ENCODE results near the gene KCTD5. TPM values are rescaled to one million over a fixed set of nuclear protein-coding genes. Genes with fewer than 3 reads are reported as not detected.
"Not testable (repeated sequence)": the region's sequence is repeated elsewhere in the genome, so short reads cannot be mapped to it uniquely, and the experiment has no call there.

Gene KCTD5
- polyA plus RNA-seq (2011; rRNA removed), result 25.4 and 34.5 TPM in 2 replicates
- 14.5 and 18.7 TPM in 2 replicates for polyA minus RNA-seq (2011; rRNA and poly(A)+ RNA removed)

- Histone ChIP-seq H3K4me3 (ENCODE audit: low read depth, low read length) (peak within 1 kb of the TSS; percentile 91), H3K36me3 (ENCODE audit: control insufficient read depth, insufficient read depth, low read length) (no peaks in the 10 kb centered on the region), H3K27me3 (ENCODE audit: control insufficient read depth, insufficient read depth, low read length) (no peaks in the 10 kb centered on the region)
- peak; percentile 55 for DNase-seq (ENCODE audit: low read depth)
- no peak for TF ChIP-seq CTCF (IDR thresholded peaks at IDR 0.05; ENCODE audit: insufficient read depth, low read depth, low read length)
- ChIA-PET CTCF (no interaction called here), POLR2A (interaction anchor here (0.7 to 1.0 kb wide), 4 partner anchors 9 to 1170 kb away, joined by 3 read pairs; no protein-coding TSS in a partner anchor)
Measured at GRCh38 chr16:2682209-2683021, at the start of gene KCTD5. Gene KCTD5, plus strand, starts transcription at chr16:2682523. Its CDS starts 26 bp downstream, at chr16:2682549.

- CTCF ChIA-PET; POLR2A ChIA-PET; H3K36me3 ChIP-seq (ENCODE audit: control insufficient read depth, insufficient read depth, low read length); DNase-seq (ENCODE audit: low read depth); H3K27me3 ChIP-seq (ENCODE audit: control insufficient read depth, insufficient read depth, low read length); H3K4me3 ChIP-seq (ENCODE audit: low read depth, low read length): not testable (repeated sequence)
- peak; percentile 24; the same call in 1 of the 2 replicates for TF ChIP-seq CTCF (IDR thresholded peaks at IDR 0.05; ENCODE audit: insufficient read depth, low read depth, low read length)
Measured at GRCh38 chr16:2639071-2639721, 43.1 kb upstream of the KCTD5 start.

- H3K36me3 ChIP-seq (ENCODE audit: control insufficient read depth, insufficient read depth, low read length); DNase-seq (ENCODE audit: low read depth); H3K27me3 ChIP-seq (ENCODE audit: control insufficient read depth, insufficient read depth, low read length); H3K4me3 ChIP-seq (ENCODE audit: low read depth, low read length); CTCF ChIA-PET; POLR2A ChIA-PET: not testable (repeated sequence)
Measured at GRCh38 chr16:2639722-2640072, 42.6 kb upstream of the KCTD5 start.

- H3K4me3 ChIP-seq (ENCODE audit: low read depth, low read length); CTCF ChIA-PET; DNase-seq (ENCODE audit: low read depth); H3K27me3 ChIP-seq (ENCODE audit: control insufficient read depth, insufficient read depth, low read length); H3K36me3 ChIP-seq (ENCODE audit: control insufficient read depth, insufficient read depth, low read length); POLR2A ChIA-PET: not testable (repeated sequence)
Measured at GRCh38 chr16:2642561-2642960, 39.8 kb upstream of the KCTD5 start.

GRCh38 chr16:2644754-2645453 is 37.4 kb upstream of the KCTD5 start:
- H3K27me3 ChIP-seq (ENCODE audit: control insufficient read depth, insufficient read depth, low read length); H3K36me3 ChIP-seq (ENCODE audit: control insufficient read depth, insufficient read depth, low read length); CTCF ChIA-PET; DNase-seq (ENCODE audit: low read depth); POLR2A ChIA-PET; H3K4me3 ChIP-seq (ENCODE audit: low read depth, low read length): not testable (repeated sequence)

GRCh38 chr16:2651268-2651871 is 31.0 kb upstream of the KCTD5 start:
- POLR2A ChIA-PET; H3K27me3 ChIP-seq (ENCODE audit: control insufficient read depth, insufficient read depth, low read length); CTCF ChIA-PET; DNase-seq (ENCODE audit: low read depth); H3K4me3 ChIP-seq (ENCODE audit: low read depth, low read length); H3K36me3 ChIP-seq (ENCODE audit: control insufficient read depth, insufficient read depth, low read length): not testable (repeated sequence)

GRCh38 chr16:2653915-2654314 is 28.4 kb upstream of the KCTD5 start:
- H3K27me3 ChIP-seq (ENCODE audit: control insufficient read depth, insufficient read depth, low read length); POLR2A ChIA-PET; H3K36me3 ChIP-seq (ENCODE audit: control insufficient read depth, insufficient read depth, low read length); DNase-seq (ENCODE audit: low read depth); H3K4me3 ChIP-seq (ENCODE audit: low read depth, low read length); CTCF ChIA-PET: not testable (repeated sequence)

GRCh38 chr16:2654949-2655348 is 27.4 kb upstream of the KCTD5 start:
- DNase-seq (ENCODE audit: low read depth); CTCF ChIA-PET; H3K4me3 ChIP-seq (ENCODE audit: low read depth, low read length); H3K36me3 ChIP-seq (ENCODE audit: control insufficient read depth, insufficient read depth, low read length); POLR2A ChIA-PET; H3K27me3 ChIP-seq (ENCODE audit: control insufficient read depth, insufficient read depth, low read length): not testable (repeated sequence)

All from BJ (cell line).